ENCODE measurements around the gene SETD6.

SETD6 gene

DNA sequence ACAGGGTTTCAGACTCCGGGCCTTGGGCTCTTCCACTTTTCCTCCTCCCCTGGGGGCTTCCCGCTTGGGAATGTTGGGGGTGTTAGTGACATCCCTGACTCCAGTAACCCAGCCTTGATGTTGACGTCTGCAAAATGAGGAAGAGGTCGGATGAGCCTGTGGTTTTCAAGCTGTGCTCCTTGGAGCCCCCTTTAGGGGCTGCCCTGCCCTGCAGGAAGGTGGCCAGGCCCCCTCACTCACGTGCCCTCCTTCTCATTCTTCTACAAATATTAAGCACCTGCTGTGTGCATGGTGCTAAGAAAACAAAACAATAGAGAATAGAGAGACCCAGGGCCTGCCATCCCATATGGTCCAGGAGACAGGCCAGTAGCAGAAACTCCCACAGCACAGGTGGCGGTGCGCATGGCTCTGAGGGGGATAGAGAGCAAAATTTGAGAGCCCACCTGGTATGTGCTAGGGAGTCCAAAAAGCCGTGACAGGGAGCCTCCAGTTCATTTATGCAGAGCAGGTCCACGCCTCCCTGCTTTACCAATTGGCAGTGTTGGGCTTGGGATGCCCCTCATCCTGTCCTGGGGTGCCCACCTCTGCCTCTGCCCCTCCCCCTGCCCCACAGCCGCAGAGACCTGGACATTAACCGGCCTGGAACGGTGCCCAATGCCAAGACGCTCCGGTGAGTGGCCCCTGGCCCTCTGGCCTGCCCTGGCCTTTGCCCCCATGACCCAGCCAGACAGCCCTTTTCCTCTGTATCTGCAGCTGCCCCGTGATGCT, 7.9 kb upstream of the SETD6 start:
- H3K27me3 ChIP-seq (replicated peaks; ENCODE audit: insufficient read depth, low read length) = no peaks in the 10 kb centered on the region
- H2AFZ ChIP-seq (ENCODE audit: low read length) = no peak overlapping the region
- no peak overlapping the region for H3K9ac ChIP-seq (ENCODE audit: low read length)
- no peaks in the 10 kb centered on the region for H3K9me2 ChIP-seq (replicated peaks; ENCODE audit: insufficient read depth, low read length)
- H4K20me1 ChIP-seq (ENCODE audit: insufficient read depth, low read length) = no peaks in the 10 kb centered on the region
- TF ChIP-seq EZH2phosphoT487 (IDR thresholded peaks at IDR 0.05; ENCODE audit: low read length) (no peak), EZH2 (optimal IDR thresholded peaks at IDR 0.05; ENCODE audit: low read depth, low read length) (no peak)
- TF ChIP-seq, protein P1, sequence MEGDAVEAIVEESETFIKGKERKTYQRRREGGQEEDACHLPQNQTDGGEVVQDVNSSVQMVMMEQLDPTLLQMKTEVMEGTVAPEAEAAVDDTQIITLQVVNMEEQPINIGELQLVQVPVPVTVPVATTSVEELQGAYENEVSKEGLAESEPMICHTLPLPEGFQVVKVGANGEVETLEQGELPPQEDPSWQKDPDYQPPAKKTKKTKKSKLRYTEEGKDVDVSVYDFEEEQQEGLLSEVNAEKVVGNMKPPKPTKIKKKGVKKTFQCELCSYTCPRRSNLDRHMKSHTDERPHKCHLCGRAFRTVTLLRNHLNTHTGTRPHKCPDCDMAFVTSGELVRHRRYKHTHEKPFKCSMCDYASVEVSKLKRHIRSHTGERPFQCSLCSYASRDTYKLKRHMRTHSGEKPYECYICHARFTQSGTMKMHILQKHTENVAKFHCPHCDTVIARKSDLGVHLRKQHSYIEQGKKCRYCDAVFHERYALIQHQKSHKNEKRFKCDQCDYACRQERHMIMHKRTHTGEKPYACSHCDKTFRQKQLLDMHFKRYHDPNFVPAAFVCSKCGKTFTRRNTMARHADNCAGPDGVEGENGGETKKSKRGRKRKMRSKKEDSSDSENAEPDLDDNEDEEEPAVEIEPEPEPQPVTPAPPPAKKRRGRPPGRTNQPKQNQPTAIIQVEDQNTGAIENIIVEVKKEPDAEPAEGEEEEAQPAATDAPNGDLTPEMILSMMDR (IDR thresholded peaks at IDR 0.05; ENCODE audit: low read length) = no peak
- H3K4me1 ChIP-seq (ENCODE audit: low read length) = no peaks in the 10 kb centered on the region
- no peak overlapping the region for H3K27ac ChIP-seq (ENCODE audit: low read length)
- H3K9me3 ChIP-seq (replicated peaks; ENCODE audit: insufficient read depth, low read length) = no peaks in the 10 kb centered on the region
- H3F3A ChIP-seq (ENCODE audit: insufficient read depth, low read length) = no peaks in the 10 kb centered on the region
- DNase-seq = no peak
- H3K36me3 ChIP-seq (replicated peaks; ENCODE audit: insufficient read depth, low read length) = no peaks in the 10 kb centered on the region
- H3K79me2 ChIP-seq (ENCODE audit: low read length) = no peaks in the 10 kb centered on the region
- H3K4me3 ChIP-seq (ENCODE audit: low read length) = no peak overlapping the region
- no peak overlapping the region for H3K4me2 ChIP-seq (ENCODE audit: low read depth, low read length)

DNA sequence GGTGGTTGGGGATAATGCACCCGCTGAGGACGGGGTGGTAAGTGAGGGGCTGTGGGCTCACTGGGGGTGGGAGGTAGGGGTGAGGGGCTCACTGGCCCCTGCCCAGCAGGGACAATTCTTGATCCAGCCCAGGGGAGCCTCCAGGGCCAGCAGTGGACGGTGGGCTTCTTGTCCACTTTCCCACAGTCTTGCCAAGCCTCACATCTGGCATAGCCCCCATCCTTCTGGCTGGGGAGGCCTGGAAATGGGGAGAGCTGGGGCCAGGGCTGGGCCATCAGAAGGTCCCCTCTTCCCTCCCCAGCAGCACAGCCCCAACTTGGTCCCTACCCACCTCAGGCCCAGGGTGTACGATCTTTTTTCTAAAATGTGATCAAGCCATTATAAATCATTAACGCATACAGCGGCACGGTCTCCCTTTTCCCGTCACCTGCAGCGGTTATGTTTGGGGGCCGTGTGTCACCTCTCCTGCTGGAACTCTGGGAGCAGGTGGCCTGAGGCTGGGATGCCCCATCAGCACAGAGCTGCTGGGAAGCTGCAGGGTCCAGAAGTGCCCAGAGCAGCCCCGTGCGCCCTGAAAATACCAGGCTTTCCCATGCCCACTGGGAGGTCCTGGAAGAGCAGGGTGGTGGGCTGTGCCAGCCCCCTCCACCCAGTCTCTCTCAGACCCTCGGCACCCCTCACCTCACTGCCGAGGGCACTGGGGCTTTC, 7.2 kb upstream of the SETD6 start:
- no peak overlapping the region for H3K9ac ChIP-seq (ENCODE audit: low read length)

DNA sequence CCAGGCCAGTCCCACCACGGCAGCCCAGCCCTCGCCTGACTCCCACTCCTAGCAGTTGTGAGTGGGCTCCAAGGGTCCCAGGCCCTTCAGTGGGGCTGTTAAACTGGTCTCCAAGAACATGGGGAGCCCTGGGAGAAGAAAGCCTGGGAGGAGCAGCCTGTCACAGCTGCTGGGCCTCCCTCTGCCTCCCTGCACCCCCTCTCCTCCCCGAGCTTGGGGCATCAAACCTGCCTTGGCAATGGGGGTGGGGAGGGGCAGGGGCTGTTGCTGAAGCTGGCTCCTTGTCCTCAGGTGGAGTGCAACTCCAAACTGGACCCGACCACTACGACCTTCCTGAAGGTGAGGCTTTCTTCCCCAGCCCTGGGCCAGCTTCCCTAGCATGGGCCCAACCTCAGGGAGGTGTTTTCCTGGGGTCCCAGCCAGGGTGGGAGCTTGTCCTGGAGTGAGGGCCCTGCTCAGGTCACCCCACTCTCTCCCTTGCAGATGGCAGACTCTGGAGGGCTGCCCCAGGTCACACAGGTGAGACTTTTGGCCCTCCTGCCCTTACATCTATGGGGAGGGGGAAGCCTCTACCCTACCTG, 6.6 kb upstream of the SETD6 start:
- no peaks in the 10 kb centered on the region for H3K79me2 ChIP-seq (ENCODE audit: low read length)
- no peaks in the 10 kb centered on the region for H3K27me3 ChIP-seq (replicated peaks; ENCODE audit: insufficient read depth, low read length)
- no peaks in the 10 kb centered on the region for H3K4me1 ChIP-seq (ENCODE audit: low read length)
- H2AFZ ChIP-seq (ENCODE audit: low read length) = no peak overlapping the region
- no peak overlapping the region for H3K27ac ChIP-seq (ENCODE audit: low read length)
- H3K9me2 ChIP-seq (replicated peaks; ENCODE audit: insufficient read depth, low read length) = no peaks in the 10 kb centered on the region
- no peak overlapping the region for H3K4me3 ChIP-seq (ENCODE audit: low read length)
- DNase-seq = no peak
- no peaks in the 10 kb centered on the region for H3K9me3 ChIP-seq (replicated peaks; ENCODE audit: insufficient read depth, low read length)
- no peaks in the 10 kb centered on the region for H3K36me3 ChIP-seq (replicated peaks; ENCODE audit: insufficient read depth, low read length)
- TF ChIP-seq EZH2 (optimal IDR thresholded peaks at IDR 0.05; ENCODE audit: low read depth, low read length) = no peak
- no peak for TF ChIP-seq EZH2phosphoT487 (IDR thresholded peaks at IDR 0.05; ENCODE audit: low read length)
- TF ChIP-seq, protein P1 (IDR thresholded peaks at IDR 0.05; ENCODE audit: low read length) = no peak
- no peak overlapping the region for H3K4me2 ChIP-seq (ENCODE audit: low read depth, low read length)
- H3F3A ChIP-seq (ENCODE audit: insufficient read depth, low read length) = no peaks in the 10 kb centered on the region
- H4K20me1 ChIP-seq (ENCODE audit: insufficient read depth, low read length) = no peaks in the 10 kb centered on the region
- H3K9ac ChIP-seq (ENCODE audit: low read length) = no peak overlapping the region

More for the DNA sequence above, 7.2 kb upstream of the SETD6 start:
- Histone ChIP-seq H3K27me3 (replicated peaks; ENCODE audit: insufficient read depth, low read length) (no peaks in the 10 kb centered on the region), H3K9me3 (replicated peaks; ENCODE audit: insufficient read depth, low read length) (no peaks in the 10 kb centered on the region), H3K79me2 (ENCODE audit: low read length) (no peaks in the 10 kb centered on the region), H3K36me3 (replicated peaks; ENCODE audit: insufficient read depth, low read length) (no peaks in the 10 kb centered on the region), H3K9me2 (replicated peaks; ENCODE audit: insufficient read depth, low read length) (no peaks in the 10 kb centered on the region), H3F3A (ENCODE audit: insufficient read depth, low read length) (no peaks in the 10 kb centered on the region), H3K4me1 (ENCODE audit: low read length) (no peaks in the 10 kb centered on the region), H2AFZ (ENCODE audit: low read length) (no peak overlapping the region), H4K20me1 (ENCODE audit: insufficient read depth, low read length) (no peaks in the 10 kb centered on the region), H3K4me3 (ENCODE audit: low read length) (no peak overlapping the region), H3K4me2 (ENCODE audit: low read depth, low read length) (no peak overlapping the region), H3K27ac (ENCODE audit: low read length) (no peak overlapping the region)
- no peak for TF ChIP-seq EZH2phosphoT487 (IDR thresholded peaks at IDR 0.05; ENCODE audit: low read length)
- no peak for TF ChIP-seq EZH2 (optimal IDR thresholded peaks at IDR 0.05; ENCODE audit: low read depth, low read length)
- TF ChIP-seq, protein P1 (IDR thresholded peaks at IDR 0.05; ENCODE audit: low read length) = no peak
- DNase-seq = no peak

Data from MM.1S (cell line).